NT2/D1 (cell line): Measurements from ENCODE around the gene YIF1A.

ENCODE experiments used
- SUZ12 ChIP-seq: IDR thresholded peaks from 2 replicates; pipeline ENCODE4 v1.6.1; 2011; ENCODE audit not compliant: insufficient read length, insufficient read depth; ENCODE audit errors: extremely low read depth
- YY1 ChIP-seq: IDR thresholded peaks from 2 replicates; pipeline ENCODE4 v1.6.1; 2011; ENCODE audit not compliant: insufficient read length, insufficient read depth

DNA sequence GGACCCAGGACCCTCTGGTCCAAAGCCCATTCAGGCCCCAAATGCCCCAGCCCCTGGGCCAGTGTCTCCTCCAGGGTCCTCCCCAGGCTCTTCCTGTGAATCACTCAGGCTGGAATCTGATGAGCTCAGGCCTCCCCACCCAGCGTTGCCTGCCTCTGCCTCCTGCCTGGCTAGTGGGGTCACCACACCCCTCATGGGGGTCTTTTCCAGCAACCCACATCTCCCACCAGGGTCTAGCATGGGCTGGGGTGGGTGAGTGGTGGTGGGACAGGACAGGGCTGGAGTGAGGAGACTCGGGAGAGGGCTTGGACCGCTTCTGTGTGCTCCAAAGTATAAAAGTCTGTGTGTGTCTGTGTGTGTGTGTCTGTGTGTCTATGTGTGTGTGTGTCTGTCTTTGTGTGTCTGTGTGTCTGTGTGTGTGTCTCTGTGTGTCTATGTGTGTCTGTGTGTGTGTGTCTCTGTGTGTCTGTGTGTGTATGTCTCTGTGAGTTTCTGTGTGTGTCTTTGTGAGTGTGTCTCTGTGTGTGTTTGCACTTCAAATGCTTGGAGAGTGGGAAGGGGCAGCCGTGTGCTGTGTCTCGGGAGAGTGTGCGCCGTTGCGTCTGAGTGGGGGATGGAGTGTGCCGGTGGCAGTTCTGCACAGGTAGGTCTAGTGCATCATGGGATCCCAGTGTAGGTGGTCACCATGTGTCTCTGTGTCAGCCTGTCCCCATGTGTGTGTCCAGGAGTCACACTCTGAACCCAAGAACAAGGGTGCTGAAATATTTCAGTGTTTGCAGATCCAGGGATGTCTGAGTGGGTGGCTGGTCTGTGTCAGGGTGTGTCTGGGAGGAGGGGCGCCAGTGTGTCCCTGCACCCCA is 38.5 kb upstream of the YIF1A start:
- TF ChIP-seq YY1 (no peak), SUZ12 (no peak)
